ENCODE measurements around the gene KAT6B. TPM values are rescaled to one million over a fixed set of nuclear protein-coding genes. Genes with fewer than 3 reads are reported as not detected.
A peak's percentile ranks its signal among the peaks of the same experiment; 100 is the strongest.

Gene KAT6B
- total RNA-seq, 1 donor, result 26.3 TPM

DNA sequence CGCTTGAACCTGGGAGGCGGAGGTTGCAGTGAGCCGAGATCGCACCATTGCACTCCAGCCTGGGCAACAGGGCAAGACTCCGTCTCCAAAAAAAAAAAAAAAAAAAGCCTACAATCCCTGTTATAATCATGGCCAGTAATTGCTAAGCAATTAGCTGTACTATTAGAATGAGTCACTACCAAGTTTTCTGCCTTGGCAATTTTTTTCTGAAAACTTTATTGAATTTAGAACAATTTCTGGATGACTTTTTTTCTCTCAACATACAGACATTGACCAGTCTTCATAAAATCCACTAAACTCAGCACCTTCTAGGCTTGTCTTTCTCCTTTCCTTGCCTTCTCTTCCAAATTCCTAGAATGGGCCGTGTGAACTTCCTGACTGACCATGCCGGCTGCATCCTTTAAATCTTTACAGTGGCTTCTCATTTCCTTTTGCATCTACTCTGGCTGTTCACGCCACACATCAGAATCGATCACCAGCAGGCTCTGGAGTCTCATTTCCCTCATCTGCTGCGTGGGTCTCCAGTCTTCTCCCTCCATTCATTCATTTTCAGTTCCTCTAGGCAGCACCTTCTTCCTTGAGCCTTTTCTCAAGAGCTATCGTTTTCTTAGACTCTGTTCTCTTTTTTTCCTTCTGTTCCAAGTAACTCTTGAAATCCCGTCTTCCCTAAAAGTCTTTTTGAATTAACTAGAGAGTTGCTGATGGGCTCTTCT is 107.9 kb downstream of the KAT6B start:
- DNase-seq (ENCODE audit: low read depth), result no peak
- TF ChIP-seq CTCF (IDR thresholded peaks at IDR 0.05; ENCODE audit: insufficient read depth, low read depth, low read length), result no peak
- H3K4me3 ChIP-seq (ENCODE audit: low read depth, low read length), result no peak overlapping the region

DNA sequence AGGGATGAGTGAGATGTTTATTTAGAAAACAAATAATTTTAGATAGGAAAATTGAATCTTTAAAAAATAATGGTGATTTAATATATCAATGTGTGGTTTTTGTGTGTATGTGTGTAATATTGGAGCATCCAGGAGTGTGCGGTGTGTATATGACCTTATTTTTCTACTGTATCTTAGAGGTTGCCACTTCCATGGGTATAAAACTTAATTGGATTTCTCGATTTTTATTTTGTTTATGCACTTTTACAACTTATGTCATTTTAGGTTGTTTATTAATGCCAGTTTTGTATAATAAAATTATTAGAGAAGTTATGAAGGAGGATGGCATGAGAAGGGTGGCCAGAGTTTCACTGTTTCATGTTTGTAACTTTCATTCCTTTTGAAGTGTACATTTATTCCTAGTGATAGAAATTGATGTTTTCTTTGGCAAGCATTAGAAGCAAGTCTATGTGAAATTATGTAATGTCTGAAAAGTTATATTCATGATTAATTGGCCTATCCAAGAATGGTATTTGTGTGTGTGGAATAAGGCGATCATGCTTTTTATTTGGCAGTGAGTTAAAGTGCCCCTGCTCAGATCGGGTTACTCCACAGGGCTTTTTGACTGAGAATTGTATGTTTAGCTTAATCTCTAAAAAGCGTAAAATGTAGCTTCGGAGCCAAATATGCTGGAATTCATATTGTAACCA is 110.3 kb downstream of the KAT6B start:
- H3K4me3 ChIP-seq (ENCODE audit: low read depth, low read length), result no peak overlapping the region
- peak; percentile 42 for DNase-seq (ENCODE audit: low read depth)
- no peak for TF ChIP-seq CTCF (IDR thresholded peaks at IDR 0.05; ENCODE audit: insufficient read depth, low read depth, low read length)

DNA sequence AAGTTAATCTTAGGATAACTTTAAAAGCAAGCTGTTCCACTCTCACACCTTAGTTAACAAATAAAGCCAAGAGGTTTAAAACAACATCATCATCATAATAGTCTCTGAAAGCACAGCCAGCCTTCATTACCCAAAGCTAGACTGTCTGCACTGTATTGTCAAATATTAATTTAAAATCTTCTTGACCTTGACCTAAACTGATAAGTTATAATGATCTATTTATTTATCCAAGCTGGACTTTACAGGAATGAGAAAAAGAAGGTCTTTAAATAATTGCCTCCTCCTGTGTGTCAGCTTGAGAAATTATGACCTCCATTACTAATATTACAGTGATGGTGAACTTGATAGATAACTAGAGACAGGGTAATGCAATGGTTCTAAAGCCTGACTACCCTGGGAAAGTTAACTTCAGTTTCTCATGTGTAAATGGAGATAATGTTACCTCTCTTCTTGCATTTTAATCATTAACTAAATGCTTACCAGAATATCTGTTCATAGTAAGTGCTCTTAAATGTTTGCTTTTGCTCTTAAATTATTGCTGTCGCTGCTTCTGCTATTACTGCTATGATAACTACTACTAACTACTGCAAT is 111.0 kb downstream of the KAT6B start:
- no peak overlapping the region for H3K4me3 ChIP-seq (ENCODE audit: low read depth, low read length)
- TF ChIP-seq CTCF (IDR thresholded peaks at IDR 0.05; ENCODE audit: insufficient read depth, low read depth, low read length), result no peak
- no peak for DNase-seq (ENCODE audit: low read depth)

DNA sequence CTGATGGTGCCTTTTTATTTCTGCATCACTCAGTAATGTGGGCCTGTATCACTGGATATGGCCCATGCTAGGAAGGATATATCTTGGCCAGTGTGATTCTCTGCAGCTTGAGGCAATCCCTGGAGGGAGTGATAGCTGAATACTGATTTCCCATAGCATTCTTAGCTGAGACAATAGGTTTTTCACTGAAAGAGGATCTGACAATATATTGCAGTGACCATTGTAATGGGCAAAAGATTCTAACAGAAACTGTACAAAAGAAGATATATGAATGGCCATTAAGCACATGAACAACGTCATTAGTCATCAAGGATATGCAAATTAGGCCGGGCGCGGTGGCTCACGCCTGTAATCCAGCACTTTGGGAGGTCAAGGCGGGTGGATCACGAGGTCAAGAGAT is 117.8 kb downstream of the KAT6B start:
- no peak overlapping the region for H3K4me3 ChIP-seq (ENCODE audit: low read depth, low read length)
- no peak for TF ChIP-seq CTCF (IDR thresholded peaks at IDR 0.05; ENCODE audit: insufficient read depth, low read depth, low read length)
- no peak for DNase-seq (ENCODE audit: low read depth)

GRCh38 chr10:74947781-74948401 is 121.5 kb downstream of the KAT6B start:
- no peak overlapping the region for H3K4me3 ChIP-seq (ENCODE audit: low read depth, low read length)
- no peak for TF ChIP-seq CTCF (IDR thresholded peaks at IDR 0.05; ENCODE audit: insufficient read depth, low read depth, low read length)
- no peak for DNase-seq (ENCODE audit: low read depth)

DNA sequence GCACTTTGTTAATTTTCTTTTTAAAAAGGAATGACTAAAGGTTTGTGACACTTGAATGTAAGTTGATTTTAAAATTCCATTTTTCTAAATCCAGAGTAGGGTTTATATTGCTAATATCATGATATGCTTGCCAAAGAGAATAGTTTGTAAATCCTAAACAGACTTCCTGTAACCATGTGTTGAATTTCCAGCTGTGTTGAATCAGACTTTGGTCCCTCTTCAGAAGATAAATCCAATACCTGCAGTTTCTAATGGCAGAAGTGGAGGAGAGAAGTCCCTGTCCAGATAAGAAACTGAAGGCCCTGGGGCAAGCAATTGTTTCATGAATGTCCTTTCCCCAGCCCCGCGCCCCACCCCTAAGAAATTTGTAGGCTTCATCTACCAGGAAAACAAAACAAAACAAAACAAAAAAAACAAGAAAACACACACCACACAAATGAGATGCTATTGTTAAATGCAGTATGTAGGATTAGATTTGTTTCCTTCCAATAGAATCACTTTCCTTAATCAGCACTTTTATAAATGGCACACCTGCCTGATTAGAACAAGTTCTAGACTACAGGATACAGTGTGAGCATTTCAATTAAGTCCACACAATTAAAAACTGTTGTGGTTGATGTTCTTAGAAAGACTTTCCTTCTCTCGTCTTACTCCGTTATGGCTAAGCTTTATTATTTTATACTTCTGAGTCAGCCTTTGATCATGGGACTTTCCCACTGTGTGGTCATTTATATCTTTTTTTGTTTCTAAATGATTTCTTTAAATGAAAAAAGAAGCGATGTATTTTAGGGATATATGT is 122.8 kb downstream of the KAT6B start:
- TF ChIP-seq CTCF (IDR thresholded peaks at IDR 0.05; ENCODE audit: insufficient read depth, low read depth, low read length), result no peak
- DNase-seq (ENCODE audit: low read depth), result no peak
- no peak overlapping the region for H3K4me3 ChIP-seq (ENCODE audit: low read depth, low read length)
